HFFc6 (cell line): ENCODE measurements around the gene MKS1. TPM values are rescaled to one million over a fixed set of nuclear protein-coding genes. Genes with fewer than 3 reads are reported as not detected.

Experiments used
- DNase-seq: peaks from one replicate; pipeline ENCODE4 v3.0.0-alpha.2; 2018
- H3K27ac Mint-ChIP-seq: 2 replicates; pipeline ENCODE4 v1.8.0; 2020; ENCODE audit warnings: mild to moderate bottlenecking, mixed read lengths
- H3K27me3 Mint-ChIP-seq: 2 replicates; pipeline ENCODE4 v1.8.0; 2021; ENCODE audit warnings: mild to moderate bottlenecking, moderate library complexity, mixed read lengths; ENCODE audit not compliant: insufficient read depth
- H3K36me3 Mint-ChIP-seq: 2 replicates; pipeline ENCODE4 v1.8.0; 2021; ENCODE audit warnings: low read depth, mixed read lengths
- H3K4me1 Mint-ChIP-seq: 2 replicates; pipeline ENCODE4 v1.8.0; 2020; ENCODE audit warnings: low read depth, mixed read lengths
- H3K4me3 Mint-ChIP-seq: 2 replicates; pipeline ENCODE4 v1.8.0; 2020; ENCODE audit warnings: mild to moderate bottlenecking, moderate library complexity, mixed read lengths
- H3K9me3 Mint-ChIP-seq: 2 replicates; pipeline ENCODE4 v1.8.0; 2020; ENCODE audit warnings: mild to moderate bottlenecking, mixed read lengths
- total RNA-seq, 6 experiments: library from RNA; stranded (reverse); fragmentation: NEBNext Ultra II Directional; extraction: Animal tissue kit (Norgen Biotek cat#: 25700); gene quantifications; 2 replicates in 1 of 6; 3 replicates in 5 of 6; pipeline ENCODE4 v1.2.3, GENCODE V29; 2021
- TF ChIP-seq, protein P1 (sequence below): fragments of 200-600 bp; sonication (generic); IDR thresholded peaks from 2 replicates; pipeline ENCODE4 v1.5.0; 2021; ENCODE audit warnings: antibody characterized with exemption, mild to moderate bottlenecking

The MKS1 gene
- total RNA-seq, 6 experiments from 2014 or later = 8.3 to 10.4 (median 8.9) TPM

- TF ChIP-seq, protein P1, sequence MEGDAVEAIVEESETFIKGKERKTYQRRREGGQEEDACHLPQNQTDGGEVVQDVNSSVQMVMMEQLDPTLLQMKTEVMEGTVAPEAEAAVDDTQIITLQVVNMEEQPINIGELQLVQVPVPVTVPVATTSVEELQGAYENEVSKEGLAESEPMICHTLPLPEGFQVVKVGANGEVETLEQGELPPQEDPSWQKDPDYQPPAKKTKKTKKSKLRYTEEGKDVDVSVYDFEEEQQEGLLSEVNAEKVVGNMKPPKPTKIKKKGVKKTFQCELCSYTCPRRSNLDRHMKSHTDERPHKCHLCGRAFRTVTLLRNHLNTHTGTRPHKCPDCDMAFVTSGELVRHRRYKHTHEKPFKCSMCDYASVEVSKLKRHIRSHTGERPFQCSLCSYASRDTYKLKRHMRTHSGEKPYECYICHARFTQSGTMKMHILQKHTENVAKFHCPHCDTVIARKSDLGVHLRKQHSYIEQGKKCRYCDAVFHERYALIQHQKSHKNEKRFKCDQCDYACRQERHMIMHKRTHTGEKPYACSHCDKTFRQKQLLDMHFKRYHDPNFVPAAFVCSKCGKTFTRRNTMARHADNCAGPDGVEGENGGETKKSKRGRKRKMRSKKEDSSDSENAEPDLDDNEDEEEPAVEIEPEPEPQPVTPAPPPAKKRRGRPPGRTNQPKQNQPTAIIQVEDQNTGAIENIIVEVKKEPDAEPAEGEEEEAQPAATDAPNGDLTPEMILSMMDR = no peak
- no peak for DNase-seq
- peaks cover 23% of the 10 kb centered on the region for H3K27me3 Mint-ChIP-seq
- no peaks in the 10 kb centered on the region for H3K36me3 Mint-ChIP-seq
- H3K4me1 Mint-ChIP-seq = peaks cover 27% of the 10 kb centered on the region
- H3K27ac Mint-ChIP-seq = no peak overlapping the region
- H3K4me3 Mint-ChIP-seq = no peak overlapping the region
- H3K9me3 Mint-ChIP-seq = no peaks in the 10 kb centered on the region
Measured at GRCh38 chr17:58234512-58234911, 15.5 kb upstream of the MKS1 start.

- Mint-ChIP-seq H3K27ac (no peak overlapping the region), H3K9me3 (no peaks in the 10 kb centered on the region), H3K36me3 (no peaks in the 10 kb centered on the region), H3K4me3 (no peak overlapping the region), H3K4me1 (peaks cover 27% of the 10 kb centered on the region), H3K27me3 (peaks cover 20% of the 10 kb centered on the region)
- TF ChIP-seq, protein P1 = no peak
- DNase-seq = no peak
Measured at GRCh38 chr17:58233543-58233942, 14.5 kb upstream of the MKS1 start.

- peak; percentile 87 for DNase-seq
- H3K9me3 Mint-ChIP-seq = no peaks in the 10 kb centered on the region
- peak overlapping the region; percentile 69 for H3K4me3 Mint-ChIP-seq
- peaks cover 14% of the 10 kb centered on the region for H3K27me3 Mint-ChIP-seq
- TF ChIP-seq, protein P1 = no peak
- peak overlapping the region; percentile 87 for H3K27ac Mint-ChIP-seq
- no peaks in the 10 kb centered on the region for H3K36me3 Mint-ChIP-seq
- H3K4me1 Mint-ChIP-seq = peaks cover 27% of the 10 kb centered on the region
Measured at GRCh38 chr17:58232707-58233156, 13.7 kb upstream of the MKS1 start.

GRCh38 chr17:58231641-58232040, 12.6 kb upstream of the MKS1 start:
- TF ChIP-seq, protein P1 = no peak
- peaks cover 11% of the 10 kb centered on the region for H3K27me3 Mint-ChIP-seq
- DNase-seq = peak; percentile 32
- no peaks in the 10 kb centered on the region for H3K9me3 Mint-ChIP-seq
- peaks cover 27% of the 10 kb centered on the region for H3K4me1 Mint-ChIP-seq
- no peaks in the 10 kb centered on the region for H3K36me3 Mint-ChIP-seq
- peak overlapping the region; percentile 87 for H3K27ac Mint-ChIP-seq
- H3K4me3 Mint-ChIP-seq = peak overlapping the region; percentile 44

- DNase-seq = no peak
- Mint-ChIP-seq H3K4me3 (no peak overlapping the region), H3K27me3 (peaks cover 2% of the 10 kb centered on the region; the same call in 1 of the 2 replicates), H3K27ac (no peak overlapping the region), H3K36me3 (no peaks in the 10 kb centered on the region), H3K4me1 (peaks cover 27% of the 10 kb centered on the region), H3K9me3 (no peaks in the 10 kb centered on the region)
- TF ChIP-seq, protein P1 = no peak
Measured at GRCh38 chr17:58229881-58230280, 10.8 kb upstream of the MKS1 start.

DNA sequence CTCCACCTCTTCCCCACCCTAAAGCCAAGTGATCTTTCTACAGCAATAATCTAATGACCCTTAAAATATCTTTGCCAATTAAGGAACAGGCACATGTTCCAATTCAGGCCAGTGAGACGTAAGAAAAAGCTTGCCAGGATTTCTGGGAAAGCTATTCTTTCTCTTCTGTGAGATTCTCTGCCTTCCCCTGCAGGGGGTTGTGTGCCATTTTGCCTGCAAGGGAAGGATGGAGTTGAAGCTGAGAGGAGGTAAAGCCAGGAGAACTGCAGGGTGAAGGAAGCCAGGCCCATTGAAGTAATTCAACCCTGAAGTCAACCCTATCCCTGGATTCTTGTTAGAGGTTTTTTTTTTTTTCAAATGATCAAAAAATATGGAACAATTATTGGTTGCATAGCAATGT, 10.3 kb upstream of the MKS1 start:
- TF ChIP-seq, protein P1 = no peak
- H3K36me3 Mint-ChIP-seq = no peaks in the 10 kb centered on the region
- 0 out of 2 replicates have a peak, but pooled peaks cover 1% of the 10 kb centered on the region for H3K27me3 Mint-ChIP-seq
- H3K4me3 Mint-ChIP-seq = no peak overlapping the region
- peaks cover 32% of the 10 kb centered on the region for H3K4me1 Mint-ChIP-seq
- no peaks in the 10 kb centered on the region for H3K9me3 Mint-ChIP-seq
- no peak for DNase-seq
- no peak overlapping the region for H3K27ac Mint-ChIP-seq
